ENCODE measurements around the gene RPS6KA2.

DNA sequence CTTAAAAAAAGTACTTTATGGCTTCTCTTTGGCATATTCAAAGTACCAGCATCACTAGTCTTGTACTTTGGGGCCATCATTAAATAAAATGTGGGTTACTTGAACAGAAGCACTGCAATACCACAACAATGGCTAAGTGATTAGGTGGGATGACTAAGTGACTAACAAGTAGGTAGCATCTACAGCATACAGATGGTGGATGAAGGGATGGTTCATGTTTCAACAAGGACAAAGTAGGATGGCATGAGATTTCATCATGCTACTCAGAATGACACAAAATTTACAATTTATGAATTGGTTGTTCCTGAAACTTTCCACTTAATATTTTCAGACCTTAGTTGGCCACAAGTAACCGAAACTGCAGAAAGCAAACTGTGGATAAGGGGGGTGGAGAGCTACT lies 252.0 kb downstream of the RPS6KA2 start:
- TF ChIP-seq POLR2A (IDR thresholded peaks at IDR 0.05) (no peak), CTCF (IDR thresholded peaks at IDR 0.05) (no peak), EP300 (IDR thresholded peaks at IDR 0.05) (no peak)
